CD8-positive, alpha-beta memory T cell (primary cell): ENCODE data around the gene UBN2. TPM values are rescaled to one million over a fixed set of nuclear protein-coding genes. Genes with fewer than 3 reads are reported as not detected.

Experiments
- CTCF ChIA-PET: fragments of 350-600 bp; sonication (Branson Sonifier 250); formaldehyde crosslinking; loops from one replicate; lab custom pipeline; 2021; ENCODE audit warnings: antibody characterized with exemption; lab: Charles Lee
- POLR2A ChIA-PET: fragments of 350-600 bp; sonication (Branson Sonifier 250); formaldehyde crosslinking; loops from one replicate; lab custom pipeline; 2021; ENCODE audit warnings: antibody characterized with exemption; lab: Charles Lee
- DNase-seq, 5 donors: peaks; one replicate each; pipeline versions ENCODE4 v3.0.0 to v3.0.0-alpha.2; 2020 to 2022; ENCODE audit warnings: mixed read lengths in 1 of 5
- H3K27ac ChIP-seq: one replicate; pipeline ENCODE4 v1.7.0; 2013; ENCODE audit warnings: low read depth, mild to moderate bottlenecking, low read length, moderate library complexity
- H3K27me3 ChIP-seq: 2 replicates; pipeline ENCODE4 v1.7.0; 2013; ENCODE audit warnings: low read length, mild to moderate bottlenecking; ENCODE audit not compliant: insufficient read depth, poor library complexity, severe bottlenecking
- H3K36me3 ChIP-seq: 2 replicates; pipeline ENCODE4 v1.7.0; 2013; ENCODE audit warnings: mild to moderate bottlenecking, low read length, moderate library complexity; ENCODE audit not compliant: insufficient read depth
- H3K4me1 ChIP-seq: 2 replicates; pipeline ENCODE4 v1.7.0; 2013; ENCODE audit warnings: mild to moderate bottlenecking, low read length, moderate library complexity; ENCODE audit not compliant: insufficient read depth
- H3K4me3 ChIP-seq: 2 replicates; pipeline ENCODE4 v1.7.0; 2013; ENCODE audit warnings: mild to moderate bottlenecking, low read length
- H3K9me3 ChIP-seq: 2 replicates; pipeline ENCODE4 v1.7.0; 2013; ENCODE audit warnings: mild to moderate bottlenecking, low read length
- H3K27ac Mint-ChIP-seq, 8 donors: one replicate each; pipeline ENCODE4 v1.8.0; 2020 to 2021; ENCODE audit warnings: mixed read lengths in 8 of 8, mild to moderate bottlenecking in 6 of 8, inconsistent platforms in 3 of 8, moderate library complexity in 3 of 8
- H3K27me3 Mint-ChIP-seq, 2 donors: one replicate each; pipeline ENCODE4 v1.8.0; 2020 to 2021; ENCODE audit warnings: mixed read lengths in 2 of 2, mild to moderate bottlenecking in 1 of 2, moderate library complexity in 1 of 2
- H3K36me3 Mint-ChIP-seq, 3 donors: one replicate each; pipeline ENCODE4 v1.8.0; 2020 to 2021; ENCODE audit warnings: mixed read lengths in 3 of 3, inconsistent platforms in 1 of 3, mild to moderate bottlenecking in 1 of 3
- H3K4me1 Mint-ChIP-seq, 3 donors: one replicate each; pipeline ENCODE4 v1.8.0; 2020 to 2021; ENCODE audit warnings: mixed read lengths in 3 of 3, inconsistent platforms in 1 of 3, mild to moderate bottlenecking in 1 of 3
- H3K4me3 Mint-ChIP-seq, 7 donors: one replicate each; pipeline ENCODE4 v1.8.0; 2020 to 2021; ENCODE audit warnings: mixed read lengths in 7 of 7, mild to moderate bottlenecking in 6 of 7, moderate library complexity in 4 of 7, inconsistent platforms in 2 of 7
- H3K9me3 Mint-ChIP-seq, 5 donors: one replicate each; pipeline ENCODE4 v1.8.0; 2020 to 2022; ENCODE audit warnings: mixed read lengths in 5 of 5, mild to moderate bottlenecking in 3 of 5, moderate library complexity in 2 of 5, inconsistent platforms in 1 of 5
- polyA plus RNA-seq: library from polyadenylated mRNA; unstranded; fragments of 300-500 nt; fragmentation: Illumina TruSeq; gene quantifications from one replicate; pipeline ENCODE4 v1.2.3, GENCODE V29; 2021
- total RNA-seq, 2 experiments: library from RNA; stranded (reverse); gene quantifications; one replicate each; pipeline ENCODE4 v1.2.3, GENCODE V29; 2021

The UBN2 gene
- total and polyA plus RNA-seq, 3 experiments from 2014 or later = 3.2 to 13.6 (median 13.0) TPM

GRCh38 chr7:139286144-139286543 lies 55.1 kb downstream of the UBN2 start:
- Histone ChIP-seq H3K9me3 (no peaks in the 10 kb centered on the region), H3K4me1 (no peaks in the 10 kb centered on the region), H3K27me3 (no peaks in the 10 kb centered on the region), H3K4me3 (no peak overlapping the region), H3K36me3 (peaks cover 9% of the 10 kb centered on the region), H3K27ac (no peak overlapping the region)
- Mint-ChIP-seq H3K27me3 (no peaks in the 10 kb centered on the region), H3K27ac (no peak overlapping the region), H3K4me3 (no peak overlapping the region), H3K36me3 (peaks cover 12 to 51% (median 21%) of the 10 kb centered on the region in 3 donors), H3K4me1 (no peaks in the 10 kb centered on the region), H3K9me3 (no peaks in the 10 kb centered on the region)
- ChIA-PET CTCF (no interaction called here), POLR2A (no interaction called here)
- no peak for DNase-seq

- ChIA-PET POLR2A (no interaction called here), CTCF (no interaction called here)
- H3K4me3 ChIP-seq = no peak overlapping the region
- Mint-ChIP-seq H3K4me1 (no peaks in the 10 kb centered on the region), H3K27ac (peak overlapping the region in 1 of 8 donors; percentile 48), H3K36me3 (peaks cover 7 to 56% (median 16%) of the 10 kb centered on the region in 3 donors), H3K4me3 (no peak overlapping the region), H3K9me3 (no peaks in the 10 kb centered on the region), H3K27me3 (no peaks in the 10 kb centered on the region)
- H3K27me3 ChIP-seq = no peaks in the 10 kb centered on the region
- H3K36me3 ChIP-seq = no peaks in the 10 kb centered on the region
- DNase-seq = no peak
- H3K4me1 ChIP-seq = no peaks in the 10 kb centered on the region
- no peak overlapping the region for H3K27ac ChIP-seq
- H3K9me3 ChIP-seq = no peaks in the 10 kb centered on the region
These were observed 61.8 kb downstream of the UBN2 start for GRCh38 chr7:139292821-139293220.

GRCh38 chr7:139293534-139293933 lies 62.5 kb downstream of the UBN2 start:
- POLR2A ChIA-PET = no interaction called here
- Histone ChIP-seq H3K36me3 (no peaks in the 10 kb centered on the region), H3K27ac (no peak overlapping the region), H3K27me3 (no peaks in the 10 kb centered on the region), H3K4me1 (no peaks in the 10 kb centered on the region), H3K4me3 (no peak overlapping the region), H3K9me3 (no peaks in the 10 kb centered on the region)
- CTCF ChIA-PET = no interaction called here
- H3K9me3 Mint-ChIP-seq = no peaks in the 10 kb centered on the region
- H3K4me3 Mint-ChIP-seq = no peak overlapping the region
- H3K27me3 Mint-ChIP-seq = no peaks in the 10 kb centered on the region
- H3K27ac Mint-ChIP-seq = no peak overlapping the region
- H3K36me3 Mint-ChIP-seq = peaks cover 5 to 54% (median 19%) of the 10 kb centered on the region in 3 donors
- H3K4me1 Mint-ChIP-seq = no peaks in the 10 kb centered on the region
- DNase-seq = no peak

- H3K9me3 ChIP-seq = no peaks in the 10 kb centered on the region
- no peak overlapping the region for H3K27ac ChIP-seq
- no peaks in the 10 kb centered on the region for H3K27me3 ChIP-seq
- no peaks in the 10 kb centered on the region for H3K4me1 ChIP-seq
- Mint-ChIP-seq H3K27me3 (no peaks in the 10 kb centered on the region), H3K9me3 (no peaks in the 10 kb centered on the region), H3K27ac (no peak overlapping the region), H3K4me1 (no peaks in the 10 kb centered on the region), H3K36me3 (peaks cover 5 to 61% (median 19%) of the 10 kb centered on the region in 3 donors), H3K4me3 (no peak overlapping the region)
- no peak overlapping the region for H3K4me3 ChIP-seq
- ChIA-PET POLR2A (no interaction called here), CTCF (interaction anchor here (0.7 kb wide), 1 partner anchor 9 kb away, joined by 3 read pairs; no protein-coding TSS in a partner anchor)
- H3K36me3 ChIP-seq = no peaks in the 10 kb centered on the region
- DNase-seq = no peak
These were observed 63.2 kb downstream of the UBN2 start for GRCh38 chr7:139294241-139294640.

- H3K4me1 Mint-ChIP-seq = no peaks in the 10 kb centered on the region
- no peaks in the 10 kb centered on the region for H3K27me3 Mint-ChIP-seq
- Histone ChIP-seq H3K36me3 (no peaks in the 10 kb centered on the region), H3K4me1 (no peaks in the 10 kb centered on the region), H3K9me3 (no peaks in the 10 kb centered on the region), H3K27me3 (no peaks in the 10 kb centered on the region), H3K4me3 (no peak overlapping the region), H3K27ac (no peak overlapping the region)
- POLR2A ChIA-PET = interaction anchor here (0.6 kb wide), 1 partner anchor 206 kb away, joined by 3 read pairs; no protein-coding TSS in a partner anchor
- no peak overlapping the region for H3K4me3 Mint-ChIP-seq
- peaks cover 5 to 67% (median 19%) of the 10 kb centered on the region in 3 donors for H3K36me3 Mint-ChIP-seq
- no peak for DNase-seq
- H3K9me3 Mint-ChIP-seq = no peaks in the 10 kb centered on the region
- CTCF ChIA-PET = interaction anchor here (0.7 kb wide), 1 partner anchor 10 kb away, joined by 3 read pairs; no protein-coding TSS in a partner anchor
- peak overlapping the region in 1 of 8 donors; percentile 7 for H3K27ac Mint-ChIP-seq
These were observed 64.0 kb downstream of the UBN2 start for GRCh38 chr7:139294951-139295575.

- Mint-ChIP-seq H3K36me3 (peaks cover 5 to 70% (median 19%) of the 10 kb centered on the region in 3 donors), H3K9me3 (no peaks in the 10 kb centered on the region), H3K4me1 (no peaks in the 10 kb centered on the region), H3K4me3 (no peak overlapping the region), H3K27ac (no peak overlapping the region), H3K27me3 (no peaks in the 10 kb centered on the region)
- Histone ChIP-seq H3K4me3 (no peak overlapping the region), H3K27ac (no peak overlapping the region), H3K27me3 (no peaks in the 10 kb centered on the region), H3K4me1 (no peaks in the 10 kb centered on the region), H3K9me3 (no peaks in the 10 kb centered on the region), H3K36me3 (no peaks in the 10 kb centered on the region)
- DNase-seq = no peak
- ChIA-PET CTCF (no interaction called here), POLR2A (no interaction called here)
These were observed 66.8 kb downstream of the UBN2 start for GRCh38 chr7:139297795-139298194.

- no peaks in the 10 kb centered on the region for H3K36me3 ChIP-seq
- Mint-ChIP-seq H3K27me3 (no peaks in the 10 kb centered on the region), H3K36me3 (peaks cover 5 to 64% (median 15%) of the 10 kb centered on the region in 3 donors), H3K4me1 (no peaks in the 10 kb centered on the region), H3K9me3 (no peaks in the 10 kb centered on the region), H3K27ac (no peak overlapping the region), H3K4me3 (no peak overlapping the region)
- ChIA-PET POLR2A (no interaction called here), CTCF (no interaction called here)
- H3K27me3 ChIP-seq = no peaks in the 10 kb centered on the region
- H3K4me3 ChIP-seq = no peak overlapping the region
- no peak overlapping the region for H3K27ac ChIP-seq
- DNase-seq = no peak
- H3K4me1 ChIP-seq = no peaks in the 10 kb centered on the region
- H3K9me3 ChIP-seq = no peaks in the 10 kb centered on the region
These were observed 68.3 kb downstream of the UBN2 start for GRCh38 chr7:139299296-139299695.

- no peak overlapping the region for H3K27ac ChIP-seq
- H3K36me3 ChIP-seq = no peaks in the 10 kb centered on the region
- POLR2A ChIA-PET = no interaction called here
- H3K27ac Mint-ChIP-seq = no peak overlapping the region
- no peaks in the 10 kb centered on the region for H3K27me3 Mint-ChIP-seq
- no peak overlapping the region for H3K4me3 Mint-ChIP-seq
- no peak for DNase-seq
- H3K9me3 Mint-ChIP-seq = no peaks in the 10 kb centered on the region
- H3K9me3 ChIP-seq = no peaks in the 10 kb centered on the region
- CTCF ChIA-PET = no interaction called here
- H3K4me3 ChIP-seq = no peak overlapping the region
- no peaks in the 10 kb centered on the region for H3K4me1 Mint-ChIP-seq
- no peaks in the 10 kb centered on the region for H3K27me3 ChIP-seq
- H3K4me1 ChIP-seq = no peaks in the 10 kb centered on the region
- H3K36me3 Mint-ChIP-seq = peaks cover 5 to 59% (median 15%) of the 10 kb centered on the region in 3 donors
These were observed 69.4 kb downstream of the UBN2 start for GRCh38 chr7:139300390-139300789.
